Measurements from ENCODE around the gene RFXAP.

The RFXAP gene

GRCh38 chr13:36870050-36870692 is 51.1 kb downstream of the RFXAP start:
- DNase-seq: no peak

- DNase-seq: peak; percentile 13
These were observed 53.6 kb downstream of the RFXAP start for GRCh38 chr13:36872621-36873020.

DNA sequence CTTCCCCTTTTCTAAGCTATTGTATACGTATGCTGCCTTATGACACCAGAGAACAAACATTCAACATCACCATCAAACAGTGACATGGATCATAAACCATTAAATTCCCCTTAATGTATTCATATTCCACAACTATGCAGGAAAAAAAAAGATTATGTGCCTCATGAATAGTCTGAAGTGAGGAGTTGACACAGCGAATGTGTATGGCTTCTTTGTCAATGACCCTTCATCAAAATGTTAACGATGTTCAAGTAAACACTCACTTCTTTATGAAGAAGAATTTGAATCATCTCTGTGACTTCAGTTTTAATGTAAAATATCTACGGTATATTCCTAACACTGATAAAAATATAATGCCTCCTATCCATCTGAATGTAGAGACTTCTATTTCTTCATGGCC is 56.4 kb downstream of the RFXAP start:
- no peak for DNase-seq

- no peak for DNase-seq
These were observed 56.9 kb downstream of the RFXAP start for GRCh38 chr13:36875961-36876360.

Data from NCI-H1436 treated with DMSO at 0.1 percent for 48 hours (cell line).